GM18505 (cell line): ENCODE results near the gene FXN.

ENCODE experiments used
- ATAC-seq: cut with Tn5 transposase; IDR thresholded peaks from one replicate; pipeline ENCODE4 v1.9.1; 2021; ENCODE audit not compliant: unreplicated experiment
- POLR2A ChIP-seq: IDR thresholded peaks from 4 replicates; pipeline ENCODE4 v1.6.1; 2011; ENCODE audit warnings: borderline replicate concordance; ENCODE audit not compliant: insufficient read depth, insufficient read length; ENCODE audit errors: extremely low read depth

FXN gene

GRCh38 chr9:69062195-69062594 lies 26.6 kb downstream of the FXN start:
- no peak for ATAC-seq
- TF ChIP-seq POLR2A = no peak

DNA sequence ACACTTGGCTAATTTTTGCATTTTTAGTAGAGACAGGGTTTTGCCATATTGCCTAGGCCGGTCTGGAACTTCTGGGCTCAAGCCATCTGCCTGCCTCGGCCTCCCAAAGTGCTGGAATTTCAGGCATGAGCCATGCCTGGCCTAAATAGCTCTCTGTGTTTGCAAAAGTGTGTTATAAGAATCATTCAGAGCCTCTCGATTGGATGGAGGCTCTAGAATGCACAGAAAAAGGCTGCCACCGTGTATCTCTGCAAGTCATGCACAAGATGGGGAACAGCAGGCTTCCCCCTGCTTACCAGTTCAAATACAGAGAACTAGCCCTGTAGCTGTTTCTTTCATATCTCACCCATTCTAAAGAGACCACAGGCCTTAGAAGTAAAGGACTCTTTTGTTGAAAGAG lies 28.3 kb downstream of the FXN start:
- ATAC-seq = no peak
- TF ChIP-seq POLR2A = no peak

GRCh38 chr9:69065660-69066059 lies 30.1 kb downstream of the FXN start:
- no peak for ATAC-seq
- no peak for TF ChIP-seq POLR2A

DNA sequence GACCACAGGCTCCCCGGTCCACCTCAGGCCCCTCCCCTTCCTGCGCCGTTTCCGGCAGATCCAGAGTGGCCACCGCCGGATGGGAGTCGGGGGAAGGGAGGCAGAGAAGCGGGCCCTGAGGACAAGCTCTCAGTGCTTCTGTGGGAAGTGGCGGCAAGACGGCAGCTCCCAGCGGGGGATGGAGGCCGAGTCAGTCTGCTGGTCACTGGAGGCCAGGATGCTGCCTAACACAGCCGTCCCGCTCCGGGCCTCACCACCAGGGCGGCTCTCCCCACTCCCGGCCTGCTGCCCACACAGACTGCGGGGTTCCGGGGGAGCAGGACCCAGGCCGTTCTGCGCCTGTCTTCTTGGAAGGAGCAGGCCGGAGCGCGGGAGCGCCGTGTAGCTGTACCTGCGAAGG lies 31.4 kb downstream of the FXN start:
- ATAC-seq = no peak

GRCh38 chr9:69070201-69070600 lies 34.6 kb downstream of the FXN start:
- TF ChIP-seq POLR2A = no peak
- ATAC-seq = no peak

More for the DNA sequence above, 31.4 kb downstream of the FXN start:
- TF ChIP-seq POLR2A = no peak

DNA sequence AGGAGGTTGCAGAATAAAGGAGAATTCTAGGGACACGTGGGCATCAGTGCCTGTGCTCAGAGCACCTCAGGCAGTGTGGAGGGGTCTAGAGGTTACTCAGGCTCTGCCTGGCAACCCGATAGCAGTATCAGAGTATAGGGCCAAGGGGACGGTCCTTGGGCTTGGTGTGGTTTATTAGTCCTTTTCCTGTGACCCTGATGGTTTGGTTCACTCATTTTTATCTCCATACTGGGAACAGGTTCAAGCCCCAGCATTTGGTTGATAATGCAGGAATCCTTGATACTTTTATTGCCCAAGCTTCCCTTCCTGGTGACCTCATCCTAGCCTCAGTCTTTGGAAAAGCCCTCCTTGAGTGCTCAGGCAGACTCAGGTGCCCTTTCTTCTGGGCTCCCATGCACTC lies 35.5 kb downstream of the FXN start:
- no peak for TF ChIP-seq POLR2A

DNA sequence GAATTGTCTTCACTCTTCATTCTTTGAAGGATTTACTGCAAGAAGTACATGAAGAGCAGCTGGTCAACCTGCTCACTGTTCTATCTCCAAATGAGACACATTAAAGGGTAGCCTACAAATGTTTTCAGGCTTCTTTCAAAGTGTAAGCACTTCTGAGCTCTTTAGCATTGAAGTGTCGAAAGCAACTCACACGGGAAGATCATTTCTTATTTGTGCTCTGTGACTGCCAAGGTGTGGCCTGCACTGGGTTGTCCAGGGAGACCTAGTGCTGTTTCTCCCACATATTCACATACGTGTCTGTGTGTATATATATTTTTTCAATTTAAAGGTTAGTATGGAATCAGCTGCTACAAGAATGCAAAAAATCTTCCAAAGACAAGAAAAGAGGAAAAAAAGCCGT lies 37.6 kb downstream of the FXN start:
- no peak for ATAC-seq

More for the DNA sequence above, 35.5 kb downstream of the FXN start:
- no peak for ATAC-seq

GRCh38 chr9:69074801-69075200 lies 39.2 kb downstream of the FXN start:
- no peak for TF ChIP-seq POLR2A
- no peak for ATAC-seq

More for the DNA sequence above, 37.6 kb downstream of the FXN start:
- TF ChIP-seq POLR2A = no peak

GRCh38 chr9:69076550-69076949 lies 41.0 kb downstream of the FXN start:
- no peak for TF ChIP-seq POLR2A
- no peak for ATAC-seq

GRCh38 chr9:69078069-69078468 lies 42.5 kb downstream of the FXN start:
- no peak for ATAC-seq
- no peak for TF ChIP-seq POLR2A

GRCh38 chr9:69078581-69078980 lies 43.0 kb downstream of the FXN start:
- TF ChIP-seq POLR2A = no peak
- ATAC-seq = no peak

DNA sequence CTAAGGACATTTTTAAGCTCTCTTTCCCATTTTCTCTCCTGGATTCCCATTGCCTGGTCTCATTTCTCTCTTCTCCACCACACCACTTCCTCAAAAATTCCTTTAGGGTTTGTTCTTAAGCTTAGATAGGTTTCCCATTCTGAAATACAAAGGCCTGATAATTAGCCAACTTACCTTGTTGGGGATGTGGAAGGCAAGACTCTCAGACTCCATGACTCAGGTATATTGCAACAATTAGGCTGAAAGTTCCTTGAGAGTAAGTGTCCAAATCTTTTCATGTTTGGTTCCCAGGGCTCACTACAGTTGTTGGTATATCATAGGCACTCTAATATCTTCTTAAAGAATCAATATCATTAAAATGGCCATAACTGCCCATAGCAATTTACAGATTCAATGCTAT lies 43.6 kb downstream of the FXN start:
- TF ChIP-seq POLR2A = no peak
- ATAC-seq = no peak

DNA sequence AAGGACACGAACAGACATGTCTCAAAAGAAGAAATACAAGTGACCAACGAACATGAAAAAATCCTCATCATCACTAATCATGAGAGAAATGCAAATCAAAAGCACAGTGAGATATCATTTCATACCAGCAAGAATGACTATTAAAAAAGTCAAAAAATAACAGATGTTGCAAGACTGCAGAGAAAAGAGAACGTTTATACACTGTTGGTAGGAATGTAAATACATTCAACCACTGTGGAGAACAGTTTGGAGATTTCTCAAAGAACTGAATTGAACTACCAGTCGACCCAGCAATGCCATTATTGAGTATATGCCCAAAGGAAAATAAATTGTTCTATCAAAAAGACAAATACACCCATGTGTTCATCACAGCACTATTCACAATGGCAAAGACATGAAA lies 45.7 kb downstream of the FXN start:
- no peak for ATAC-seq

DNA sequence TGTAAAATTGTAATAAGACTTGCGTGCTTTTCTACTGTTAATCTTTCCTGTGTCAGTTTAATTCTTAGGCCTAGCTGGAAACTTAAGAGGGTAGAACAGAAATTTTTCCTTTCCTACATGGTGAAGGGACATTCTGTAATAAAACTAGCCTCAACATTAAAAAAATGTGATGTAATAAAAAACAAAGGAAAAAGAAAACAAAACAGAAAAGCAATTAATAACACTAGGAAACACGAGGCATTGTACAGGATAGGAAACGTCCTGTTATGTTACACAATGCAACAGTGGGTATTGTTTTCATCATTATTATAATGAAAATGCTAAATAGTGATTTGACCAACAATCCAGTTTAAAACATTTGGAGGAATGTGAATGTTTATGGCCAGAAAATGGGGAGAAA lies 47.8 kb downstream of the FXN start:
- ATAC-seq = no peak
- no peak for TF ChIP-seq POLR2A

More for the DNA sequence above, 45.7 kb downstream of the FXN start:
- no peak for TF ChIP-seq POLR2A

GRCh38 chr9:69085569-69086283 lies 50.2 kb downstream of the FXN start:
- no peak for TF ChIP-seq POLR2A

More at GRCh38 chr9:69085569-69086283, 50.2 kb downstream of the FXN start:
- no peak for ATAC-seq
